Tibial nerve (tissue), 3 donors: Measurements from ENCODE around the gene TGM2.

Experiments
- CTCF ChIP-seq, 5 experiments: fragments of 200-600 bp in 3 of 5; fragments of 450-650 bp in 2 of 5; sonication (generic) in 3 of 5; IDR thresholded peaks; one replicate each; pipeline ENCODE4 v1.5.1; 2016 to 2019; ENCODE audit warnings: antibody characterized with exemption in 5 of 5, mild to moderate bottlenecking in 3 of 5, moderate library complexity in 2 of 5
- POLR2A ChIP-seq, 2 donors: fragments of 450-650 bp; IDR thresholded peaks; one replicate each; pipeline ENCODE4 v1.6.1; 2017; ENCODE audit warnings: antibody characterized with exemption in 2 of 2, mild to moderate bottlenecking in 2 of 2, moderate library complexity in 2 of 2

- TF ChIP-seq CTCF (IDR thresholded peaks at IDR 0.05): no peak
- TF ChIP-seq POLR2A (IDR thresholded peaks at IDR 0.05): no peak
Measured at GRCh38 chr20:38095017-38095686, 69.9 kb downstream of the TGM2 start.
